HepG2 (cell line): ENCODE measurements around the gene DNAJA3. TPM values are rescaled to one million over a fixed set of nuclear protein-coding genes. Genes with fewer than 3 reads are reported as not detected.

Experiments
- BCL6 ChIP-seq: IDR thresholded peaks from 2 replicates; pipeline ENCODE4 v1.6.1; 2016; ENCODE audit warnings: missing genetic modification reagents, missing compliant biosample characterization
- DMAP1 ChIP-seq: IDR thresholded peaks from 2 replicates; pipeline ENCODE4 v1.6.1; 2016
- JUND ChIP-seq: sonication (generic); formaldehyde crosslinking; IDR thresholded peaks from 2 replicates; pipeline ENCODE4 v1.8.0; 2022; ENCODE audit warnings: mild to moderate bottlenecking, missing genetic modification reagents
- KLF15 ChIP-seq: sonication (generic); formaldehyde crosslinking; IDR thresholded peaks from 2 replicates; pipeline ENCODE4 v1.8.1; 2023; ENCODE audit warnings: borderline replicate concordance, mild to moderate bottlenecking, inconsistent platforms, missing genetic modification reagents, mixed read lengths
- NR2C2 ChIP-seq: sonication (generic); formaldehyde crosslinking; IDR thresholded peaks from 2 replicates; pipeline ENCODE4 v1.4.0; 2020; ENCODE audit warnings: missing genetic modification reagents, mild to moderate bottlenecking, moderate library complexity, borderline replicate concordance
- SIX4 ChIP-seq: sonication (generic); formaldehyde crosslinking; IDR thresholded peaks from 2 replicates; pipeline ENCODE4 v1.4.0; 2020; ENCODE audit warnings: missing genetic modification reagents
- SRSF9 ChIP-seq: fragments of 200-400 bp; formaldehyde crosslinking; IDR thresholded peaks from 2 replicates; pipeline ENCODE4 v1.6.1; 2018; ENCODE audit warnings: borderline replicate concordance, mild to moderate bottlenecking, low read depth, low read length; ENCODE audit not compliant: insufficient read depth, poor library complexity, severe bottlenecking
- TARDBP ChIP-seq: sonication (generic); formaldehyde crosslinking; IDR thresholded peaks from 2 replicates; pipeline ENCODE4 v1.8.0; 2022; ENCODE audit warnings: mild to moderate bottlenecking, missing genetic modification reagents
- TOE1 ChIP-seq: sonication (generic); formaldehyde crosslinking; IDR thresholded peaks from 2 replicates; pipeline ENCODE4 v1.4.0; 2020; ENCODE audit warnings: mild to moderate bottlenecking, missing genetic modification reagents
- ZFYVE20 ChIP-seq: sonication (generic); formaldehyde crosslinking; IDR thresholded peaks from 2 replicates; pipeline ENCODE4 v1.8.0; 2023; ENCODE audit warnings: low read depth, mild to moderate bottlenecking, moderate library complexity, missing genetic modification reagents, borderline replicate concordance
- ZNF329 ChIP-seq: sonication (generic); formaldehyde crosslinking; IDR thresholded peaks from 2 replicates; pipeline ENCODE4 v1.9.0; 2021; ENCODE audit warnings: low read depth, mild to moderate bottlenecking, missing genetic modification reagents
- ZNF33A ChIP-seq: sonication (generic); formaldehyde crosslinking; IDR thresholded peaks from 2 replicates; pipeline ENCODE4 v1.5.1; 2020; ENCODE audit warnings: missing genetic modification reagents, mild to moderate bottlenecking, moderate library complexity, borderline replicate concordance
- ZNF761 ChIP-seq: sonication (generic); formaldehyde crosslinking; conservative IDR thresholded peaks from 2 replicates; pipeline ENCODE4 v1.4.0; 2020; ENCODE audit warnings: mild to moderate bottlenecking, missing genetic modification reagents
- ZNF790 ChIP-seq: sonication (generic); formaldehyde crosslinking; IDR thresholded peaks from 2 replicates; pipeline ENCODE4 v1.8.0; 2022; ENCODE audit warnings: missing genetic modification reagents, mild to moderate bottlenecking, borderline replicate concordance
- ZNF792 ChIP-seq: IDR thresholded peaks from 2 replicates; pipeline ENCODE4 v1.6.1; 2016
- polyA plus RNA-seq, 8 experiments: library from polyadenylated mRNA; depleted of rRNA in 3 of 8; stranded (reverse) in 7 of 8; unstranded in 1 of 8; fragments of >200 nt; fragmentation: Illumina TruSeq in 4 of 8; extraction: Trizol in 4 of 8; gene quantifications; 2 replicates each; pipeline versions ENCODE4 v1.2.1 to v1.2.3, GENCODE V29; 2011 to 2016; ENCODE audit warnings: low read depth in 4 of 8, missing spikeins in 1 of 8, mixed read lengths in 1 of 8; ENCODE audit not compliant: insufficient read depth in 1 of 8
- total RNA-seq, 5 experiments: library from RNA; depleted of rRNA; stranded (reverse); fragments of >200 nt; fragmentation: Illumina TruSeq; extraction: Trizol; gene quantifications; 2 replicates each; pipeline ENCODE4 v1.2.3, GENCODE V29; 2016; ENCODE audit warnings: low read depth in 1 of 5
- TF ChIP-seq, protein P1 (sequence below): sonication (generic); formaldehyde crosslinking; conservative IDR thresholded peaks from 2 replicates; pipeline ENCODE4 v1.4.0; 2020; ENCODE audit warnings: mild to moderate bottlenecking, missing genetic modification reagents, moderate library complexity
- TF ChIP-seq, protein P2 (sequence below): sonication (generic); formaldehyde crosslinking; IDR thresholded peaks from 2 replicates; pipeline ENCODE4 v1.4.0; 2020; ENCODE audit warnings: mild to moderate bottlenecking, missing genetic modification reagents
- TF ChIP-seq, protein P3 (sequence below): sonication (generic); formaldehyde crosslinking; IDR thresholded peaks from 2 replicates; pipeline ENCODE4 v1.9.0; 2021; ENCODE audit warnings: missing genetic modification reagents, mild to moderate bottlenecking, borderline replicate concordance
- TF ChIP-seq, protein P4 (sequence below): sonication (generic); formaldehyde crosslinking; IDR thresholded peaks from 2 replicates; pipeline ENCODE4 v1.5.0; 2020; ENCODE audit warnings: missing genetic modification reagents
- TF ChIP-seq, protein P5 (sequence below), 2 experiments: fragments of 450-650 bp in 1 of 2; sonication (generic) in 1 of 2; formaldehyde crosslinking; IDR thresholded peaks; 2 replicates each; pipeline versions ENCODE4 v1.5.0 to v1.8.0; 2020 to 2022; ENCODE audit warnings: mild to moderate bottlenecking in 1 of 2, missing genetic modification reagents in 1 of 2

DNAJA3 gene
- total and polyA plus RNA-seq, 2 of the 13 experiments (the other 11 are each of a cell fraction or from before 2014, with no cell fraction given): 77.0 to 83.3 TPM

DNA sequence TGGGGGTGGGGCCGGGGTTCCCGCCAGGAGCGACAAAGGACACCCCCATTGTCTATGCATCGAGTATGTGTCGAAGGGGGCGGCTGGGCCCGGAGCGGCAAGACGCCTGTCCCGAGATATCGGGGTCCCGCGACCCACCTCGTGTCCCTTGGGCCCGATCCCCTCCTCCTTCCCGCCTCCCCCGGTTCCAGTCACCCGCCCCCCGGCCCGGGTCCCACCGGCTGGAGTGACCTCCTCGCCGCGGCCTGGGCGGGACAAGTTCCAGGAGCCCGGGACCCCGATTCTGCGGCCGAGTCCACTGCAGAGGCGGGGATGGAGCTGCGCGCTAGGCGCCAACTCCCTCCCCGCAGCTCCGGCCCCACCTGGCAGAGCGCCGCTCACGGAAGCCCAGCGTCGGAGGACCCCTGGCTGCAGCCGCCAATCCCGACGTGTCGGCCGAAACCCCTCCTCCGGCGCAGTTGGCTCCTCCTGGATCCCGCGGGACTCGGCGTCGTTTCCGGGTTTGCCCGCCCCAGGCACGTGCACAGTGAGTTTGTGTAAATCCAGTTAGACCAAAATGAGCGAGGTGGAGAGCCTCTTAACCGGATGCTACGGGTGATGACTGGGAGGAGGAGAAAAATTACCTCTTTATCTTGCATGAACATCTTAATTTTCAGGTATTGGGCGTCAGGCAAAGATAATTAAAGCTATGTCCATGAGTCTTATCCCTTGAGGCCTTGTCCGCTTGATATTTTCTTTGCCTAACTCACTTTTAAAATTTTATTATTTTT, 48.7 kb downstream of the DNAJA3 start, which contains the start of gene NMRAL1 (continued):
- TF ChIP-seq, protein P1, sequence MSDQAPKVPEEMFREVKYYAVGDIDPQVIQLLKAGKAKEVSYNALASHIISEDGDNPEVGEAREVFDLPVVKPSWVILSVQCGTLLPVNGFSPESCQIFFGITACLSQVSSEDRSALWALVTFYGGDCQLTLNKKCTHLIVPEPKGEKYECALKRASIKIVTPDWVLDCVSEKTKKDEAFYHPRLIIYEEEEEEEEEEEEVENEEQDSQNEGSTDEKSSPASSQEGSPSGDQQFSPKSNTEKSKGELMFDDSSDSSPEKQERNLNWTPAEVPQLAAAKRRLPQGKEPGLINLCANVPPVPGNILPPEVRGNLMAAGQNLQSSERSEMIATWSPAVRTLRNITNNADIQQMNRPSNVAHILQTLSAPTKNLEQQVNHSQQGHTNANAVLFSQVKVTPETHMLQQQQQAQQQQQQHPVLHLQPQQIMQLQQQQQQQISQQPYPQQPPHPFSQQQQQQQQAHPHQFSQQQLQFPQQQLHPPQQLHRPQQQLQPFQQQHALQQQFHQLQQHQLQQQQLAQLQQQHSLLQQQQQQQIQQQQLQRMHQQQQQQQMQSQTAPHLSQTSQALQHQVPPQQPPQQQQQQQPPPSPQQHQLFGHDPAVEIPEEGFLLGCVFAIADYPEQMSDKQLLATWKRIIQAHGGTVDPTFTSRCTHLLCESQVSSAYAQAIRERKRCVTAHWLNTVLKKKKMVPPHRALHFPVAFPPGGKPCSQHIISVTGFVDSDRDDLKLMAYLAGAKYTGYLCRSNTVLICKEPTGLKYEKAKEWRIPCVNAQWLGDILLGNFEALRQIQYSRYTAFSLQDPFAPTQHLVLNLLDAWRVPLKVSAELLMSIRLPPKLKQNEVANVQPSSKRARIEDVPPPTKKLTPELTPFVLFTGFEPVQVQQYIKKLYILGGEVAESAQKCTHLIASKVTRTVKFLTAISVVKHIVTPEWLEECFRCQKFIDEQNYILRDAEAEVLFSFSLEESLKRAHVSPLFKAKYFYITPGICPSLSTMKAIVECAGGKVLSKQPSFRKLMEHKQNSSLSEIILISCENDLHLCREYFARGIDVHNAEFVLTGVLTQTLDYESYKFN: no peak; the same call in 1 of the 2 replicates
- TF ChIP-seq, protein P2, sequence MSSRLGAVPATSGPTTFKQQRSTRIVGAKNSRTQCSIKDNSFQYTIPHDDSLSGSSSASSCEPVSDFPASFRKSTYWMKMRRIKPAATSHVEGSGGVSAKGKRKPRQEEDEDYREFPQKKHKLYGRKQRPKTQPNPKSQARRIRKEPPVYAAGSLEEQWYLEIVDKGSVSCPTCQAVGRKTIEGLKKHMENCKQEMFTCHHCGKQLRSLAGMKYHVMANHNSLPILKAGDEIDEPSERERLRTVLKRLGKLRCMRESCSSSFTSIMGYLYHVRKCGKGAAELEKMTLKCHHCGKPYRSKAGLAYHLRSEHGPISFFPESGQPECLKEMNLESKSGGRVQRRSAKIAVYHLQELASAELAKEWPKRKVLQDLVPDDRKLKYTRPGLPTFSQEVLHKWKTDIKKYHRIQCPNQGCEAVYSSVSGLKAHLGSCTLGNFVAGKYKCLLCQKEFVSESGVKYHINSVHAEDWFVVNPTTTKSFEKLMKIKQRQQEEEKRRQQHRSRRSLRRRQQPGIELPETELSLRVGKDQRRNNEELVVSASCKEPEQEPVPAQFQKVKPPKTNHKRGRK (CRISPR knock-in tag): no peak
- TF ChIP-seq ZNF792 (CRISPR knock-in tag): no peak; the same call in 1 of the 2 replicates
- no peak for TF ChIP-seq KLF15 (CRISPR knock-in tag)
- no peak for TF ChIP-seq JUND (CRISPR knock-in tag)
- TF ChIP-seq SIX4: no peak
- no peak for TF ChIP-seq TOE1 (CRISPR knock-in tag)
- TF ChIP-seq NR2C2 (CRISPR knock-in tag): peak; percentile 42; the same call in 1 of the 2 replicates
- no peak for TF ChIP-seq SRSF9
- TF ChIP-seq ZNF329 (CRISPR knock-in tag): 0 out of 2 replicates have a peak, but pooled peaks have one; percentile 36
- TF ChIP-seq TARDBP (CRISPR knock-in tag): peak; percentile 63; the same call in 1 of the 2 replicates
- peak; percentile 17; the same call in 1 of the 2 replicates for TF ChIP-seq BCL6 (CRISPR knock-in tag)
- TF ChIP-seq ZNF761: no peak
- TF ChIP-seq, protein P3, sequence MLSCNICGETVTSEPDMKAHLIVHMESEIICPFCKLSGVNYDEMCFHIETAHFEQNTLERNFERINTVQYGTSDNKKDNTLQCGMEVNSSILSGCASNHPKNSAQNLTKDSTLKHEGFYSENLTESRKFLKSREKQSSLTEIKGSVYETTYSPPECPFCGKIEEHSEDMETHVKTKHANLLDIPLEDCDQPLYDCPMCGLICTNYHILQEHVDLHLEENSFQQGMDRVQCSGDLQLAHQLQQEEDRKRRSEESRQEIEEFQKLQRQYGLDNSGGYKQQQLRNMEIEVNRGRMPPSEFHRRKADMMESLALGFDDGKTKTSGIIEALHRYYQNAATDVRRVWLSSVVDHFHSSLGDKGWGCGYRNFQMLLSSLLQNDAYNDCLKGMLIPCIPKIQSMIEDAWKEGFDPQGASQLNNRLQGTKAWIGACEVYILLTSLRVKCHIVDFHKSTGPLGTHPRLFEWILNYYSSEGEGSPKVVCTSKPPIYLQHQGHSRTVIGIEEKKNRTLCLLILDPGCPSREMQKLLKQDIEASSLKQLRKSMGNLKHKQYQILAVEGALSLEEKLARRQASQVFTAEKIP (CRISPR knock-in tag): no peak
- TF ChIP-seq ZNF33A (CRISPR knock-in tag): no peak
- peak; percentile 66; the same call in 1 of the 2 replicates for TF ChIP-seq DMAP1 (CRISPR knock-in tag)
- no peak for TF ChIP-seq ZFYVE20 (CRISPR knock-in tag)
- no peak for TF ChIP-seq ZNF790 (CRISPR knock-in tag)
- TF ChIP-seq, protein P4, sequence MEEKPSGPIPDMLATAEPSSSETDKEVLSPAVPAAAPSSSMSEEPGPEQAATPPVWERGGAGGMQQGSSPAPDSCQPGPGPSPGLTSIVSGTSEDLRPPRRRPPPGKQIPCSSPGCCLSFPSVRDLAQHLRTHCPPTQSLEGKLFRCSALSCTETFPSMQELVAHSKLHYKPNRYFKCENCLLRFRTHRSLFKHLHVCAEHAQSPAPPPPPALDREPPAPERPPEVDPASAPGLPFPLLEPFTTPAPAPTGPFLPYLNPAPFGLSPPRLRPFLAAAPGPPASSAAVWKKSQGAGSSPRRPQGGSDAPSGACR: peak; percentile 42; the same call in 1 of the 2 replicates
- TF ChIP-seq, protein P5, sequence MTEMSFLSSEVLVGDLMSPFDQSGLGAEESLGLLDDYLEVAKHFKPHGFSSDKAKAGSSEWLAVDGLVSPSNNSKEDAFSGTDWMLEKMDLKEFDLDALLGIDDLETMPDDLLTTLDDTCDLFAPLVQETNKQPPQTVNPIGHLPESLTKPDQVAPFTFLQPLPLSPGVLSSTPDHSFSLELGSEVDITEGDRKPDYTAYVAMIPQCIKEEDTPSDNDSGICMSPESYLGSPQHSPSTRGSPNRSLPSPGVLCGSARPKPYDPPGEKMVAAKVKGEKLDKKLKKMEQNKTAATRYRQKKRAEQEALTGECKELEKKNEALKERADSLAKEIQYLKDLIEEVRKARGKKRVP (CRISPR knock-in tag; IDR thresholded peaks at IDR 0.05): peak in 1 of 2 experiments; percentile 48; a peak in 2 of 4 replicates
